HCT116 (cell line): ENCODE results near the gene NUDT14. TPM values are rescaled to one million over a fixed set of nuclear protein-coding genes. Genes with fewer than 3 reads are reported as not detected.

Experiments
- ATAC-seq: fragments of 200-7000 bp; cut with Tn5 transposase; 2 replicates; pipeline ENCODE4 v1.9.1; 2020; ENCODE audit warnings: mild to moderate bottlenecking, moderate library complexity
- BruUV-seq: library from RNA; stranded (reverse); fragments of 400-500 nt; replicated peaks from 2 replicates; lab custom pipeline; 2021; lab: Mats Ljungman, UMichigan
- CTCF ChIA-PET: fragments of 300-600 bp; sonication (Branson Sonifier 250); formaldehyde crosslinking; loops from one replicate; lab custom pipeline; 2021; ENCODE audit warnings: antibody characterized with exemption; lab: Charles Lee
- POLR2A ChIA-PET: fragments of 300-600, 350-600 bp; sonication (Branson Sonifier 250); formaldehyde crosslinking; loops from one replicate; lab custom pipeline; 2021; ENCODE audit warnings: antibody characterized with exemption; lab: Charles Lee
- RAD21 ChIA-PET, 2 experiments: fragments of 300-600 bp; sonication (Branson Sonifier 250); formaldehyde crosslinking; loops; one replicate each; lab custom pipeline; 2023; ENCODE audit warnings: low total read pairs in 2 of 2; ENCODE audit not compliant: uncharacterized antibody in 2 of 2, unreplicated experiment in 2 of 2, low non-redundant PET in 1 of 2; lab: Charles Lee
- DNase-seq: peaks from one replicate; pipeline ENCODE4 v3.0.0-alpha.2; 2010; ENCODE audit warnings: low read depth, low spot score
- H2AFZ ChIP-seq: fragments of 200-600 bp; shearing (Covaris generic), sonication (generic); 2 replicates; pipeline ENCODE4 v1.6.1; 2017; ENCODE audit warnings: low read depth, mixed run types, mixed read lengths, antibody characterized with exemption, low read length; ENCODE audit not compliant: poor library complexity, severe bottlenecking
- H3K27ac ChIP-seq: 2 replicates; pipeline ENCODE4 v1.5.1; 2012; ENCODE audit warnings: low read depth, low read length
- H3K27me3 ChIP-seq: fragments of 200-600 bp; sonication (generic); 2 replicates; pipeline ENCODE4 v1.6.1; 2016; ENCODE audit warnings: mixed run types, low read length, mixed read lengths; ENCODE audit not compliant: insufficient read depth
- H3K36me3 ChIP-seq, 2 experiments: fragments of 200-500 bp in 1 of 2; fragments of 200-600 bp in 1 of 2; sonication (Bioruptor generic) in 1 of 2; sonication (generic) in 1 of 2; 2 replicates each; pipeline versions ENCODE4 v1.5.1 to v1.6.1; 2014 to 2016; ENCODE audit warnings: low read length in 2 of 2, inconsistent platforms in 1 of 2, mixed read lengths in 1 of 2, mixed run types in 1 of 2; ENCODE audit not compliant: insufficient read depth in 2 of 2, control insufficient read depth in 1 of 2
- H3K4me1 ChIP-seq, 2 experiments: fragments of 200-600 bp in 1 of 2; sonication (generic) in 1 of 2; 2 replicates each; pipeline versions ENCODE4 v1.5.1 to v1.6.1; 2012 to 2017; ENCODE audit warnings: low read length in 2 of 2, inconsistent platforms in 1 of 2, mild to moderate bottlenecking in 1 of 2, mixed read lengths in 1 of 2, mixed run types in 1 of 2, moderate library complexity in 1 of 2; ENCODE audit not compliant: insufficient read depth in 2 of 2, control insufficient read depth in 1 of 2
- H3K4me2 ChIP-seq: fragments of 200-600 bp; sonication (generic); 2 replicates; pipeline ENCODE4 v1.6.1; 2017; ENCODE audit warnings: mixed run types, low read length, mixed read lengths
- H3K4me3 ChIP-seq, 2 experiments: fragments of 200-600 bp in 1 of 2; sonication (generic) in 1 of 2; replicated peaks in 1 of 2; 2 replicates each; pipeline ENCODE4 v1.5.1; 2011 to 2016; ENCODE audit warnings: low read length in 2 of 2, control low read depth in 1 of 2, low read depth in 1 of 2, mild to moderate bottlenecking in 1 of 2, mixed read lengths in 1 of 2, mixed run types in 1 of 2
- H3K79me2 ChIP-seq: fragments of 200-600 bp; sonication (generic); 2 replicates; pipeline ENCODE4 v1.6.1; 2017; ENCODE audit warnings: mild to moderate bottlenecking, mixed run types, low read length, moderate library complexity, mixed read lengths; ENCODE audit not compliant: insufficient read depth
- H3K9ac ChIP-seq: fragments of 200-600 bp; sonication (generic); 2 replicates; pipeline ENCODE4 v1.6.1; 2016; ENCODE audit warnings: low read length, mixed read lengths
- H3K9me2 ChIP-seq: fragments of 200-600 bp; sonication (generic), shearing (Covaris generic); 2 replicates; pipeline ENCODE4 v1.6.1; 2017; ENCODE audit warnings: mixed run types, mild to moderate bottlenecking, moderate library complexity; ENCODE audit not compliant: insufficient read depth
- H3K9me3 ChIP-seq, 2 experiments: fragments of 200-500 bp in 1 of 2; fragments of 200-600 bp in 1 of 2; sonication (Bioruptor generic) in 1 of 2; sonication (generic) in 1 of 2; 2 replicates each; pipeline ENCODE4 v1.6.1; 2014 to 2017; ENCODE audit warnings: low read length in 2 of 2, mixed read lengths in 2 of 2, inconsistent platforms in 1 of 2, low read depth in 1 of 2, mild to moderate bottlenecking in 1 of 2, mixed run types in 1 of 2, moderate library complexity in 1 of 2; ENCODE audit not compliant: control insufficient read depth in 1 of 2, insufficient read depth in 1 of 2
- H4K20me1 ChIP-seq: fragments of 200-600 bp; sonication (generic), shearing (Covaris generic); 2 replicates; pipeline ENCODE4 v1.6.1; 2017; ENCODE audit warnings: mixed run types, mild to moderate bottlenecking, moderate library complexity; ENCODE audit not compliant: insufficient read depth
- CBX3 ChIP-seq: IDR thresholded peaks from 2 replicates; pipeline ENCODE4 v1.6.1; 2012; ENCODE audit warnings: low read depth
- ELF1 ChIP-seq: IDR thresholded peaks from 2 replicates; pipeline ENCODE4 v1.6.1; 2012; ENCODE audit warnings: low read depth, borderline replicate concordance
- EZH2 ChIP-seq: fragments of 200-600 bp; sonication (generic); IDR thresholded peaks from 2 replicates; pipeline ENCODE4 v1.6.1; 2017; ENCODE audit warnings: antibody characterized with exemption, mixed run types
- EZH2phosphoT487 ChIP-seq: fragments of 200-600 bp; IDR thresholded peaks from 2 replicates; pipeline ENCODE4 v1.6.1; 2018; ENCODE audit warnings: antibody characterized with exemption, borderline replicate concordance
- FOSL1 ChIP-seq: IDR thresholded peaks from 2 replicates; pipeline ENCODE4 v1.6.1; 2012; ENCODE audit warnings: low read depth
- JUND ChIP-seq: IDR thresholded peaks from 2 replicates; pipeline ENCODE4 v1.6.1; 2012
- POLR2A ChIP-seq: IDR thresholded peaks from 2 replicates; pipeline ENCODE4 v1.7.0; 2011; ENCODE audit warnings: borderline replicate concordance; ENCODE audit not compliant: insufficient read depth, insufficient read length; ENCODE audit errors: extremely low read depth
- POLR2AphosphoS5 ChIP-seq: IDR thresholded peaks from 2 replicates; pipeline ENCODE4 v1.6.1; 2011; ENCODE audit warnings: mild to moderate bottlenecking, low read depth, low read length, moderate library complexity
- RAD21 ChIP-seq: IDR thresholded peaks from 2 replicates; pipeline ENCODE4 v1.6.1; 2012; ENCODE audit warnings: low read depth, mild to moderate bottlenecking
- SIN3A ChIP-seq: IDR thresholded peaks from 2 replicates; pipeline ENCODE4 v1.6.1; 2012; ENCODE audit warnings: low read depth
- SP1 ChIP-seq: IDR thresholded peaks from 2 replicates; pipeline ENCODE4 v1.6.1; 2012; ENCODE audit warnings: low read depth
- SRF ChIP-seq: IDR thresholded peaks from 2 replicates; pipeline ENCODE4 v1.6.1; 2012; ENCODE audit warnings: low read depth
- TCF7L2 ChIP-seq: IDR thresholded peaks from 2 replicates; pipeline ENCODE4 v1.7.0; 2011; ENCODE audit warnings: borderline replicate concordance, inconsistent platforms; ENCODE audit not compliant: insufficient read depth, insufficient read length; ENCODE audit errors: extremely low read depth
- ZBTB33 ChIP-seq: IDR thresholded peaks from 2 replicates; pipeline ENCODE4 v1.6.1; 2011; ENCODE audit warnings: mild to moderate bottlenecking, low read length, moderate library complexity; ENCODE audit not compliant: insufficient replicate concordance; ENCODE audit errors: extremely low read depth
- ZNF274 ChIP-seq: fragments of 200-500 bp; sonication (Bioruptor generic); IDR thresholded peaks from 2 replicates; pipeline ENCODE4 v1.6.1; 2014; ENCODE audit warnings: mild to moderate bottlenecking, low read depth, low read length, inconsistent platforms
- intact Hi-C: fragments of 100-400 bp; cut with micrococcal nuclease; formaldehyde crosslinking; loops from 2 replicates; pipeline ENCODE4 v1.10.0; 2022
- total RNA-seq: library from RNA; stranded (reverse); gene quantifications from one replicate; pipeline ENCODE4 v1.2.1, GENCODE V29; 2021; ENCODE audit not compliant: unreplicated experiment
- TF ChIP-seq, protein P1 (sequence below): IDR thresholded peaks from 2 replicates; pipeline ENCODE4 v1.6.1; 2012
- TF ChIP-seq, protein P2 (sequence below): IDR thresholded peaks from 2 replicates; pipeline ENCODE4 v1.6.1; 2012; ENCODE audit warnings: low read depth
- TF ChIP-seq, protein P3 (sequence below), 3 experiments: fragments of 200-600 bp in 1 of 3; sonication (generic) in 1 of 3; IDR thresholded peaks in 2 of 3; conservative IDR thresholded peaks in 1 of 3; 2 replicates each; pipeline ENCODE4 v1.5.1; 2012 to 2017; ENCODE audit warnings: low read depth in 2 of 3, low read length in 2 of 3, antibody characterized with exemption in 1 of 3, borderline replicate concordance in 1 of 3, control low read depth in 1 of 3, mild to moderate bottlenecking in 1 of 3, mixed read lengths in 1 of 3, mixed run types in 1 of 3, moderate library complexity in 1 of 3; ENCODE audit not compliant: insufficient read depth in 1 of 3
- TF ChIP-seq, protein P4 (sequence below): IDR thresholded peaks from 2 replicates; pipeline ENCODE4 v1.6.1; 2012

The NUDT14 gene
- total RNA-seq, 1 experiment from 2014 or later, result 56.1 TPM

DNA sequence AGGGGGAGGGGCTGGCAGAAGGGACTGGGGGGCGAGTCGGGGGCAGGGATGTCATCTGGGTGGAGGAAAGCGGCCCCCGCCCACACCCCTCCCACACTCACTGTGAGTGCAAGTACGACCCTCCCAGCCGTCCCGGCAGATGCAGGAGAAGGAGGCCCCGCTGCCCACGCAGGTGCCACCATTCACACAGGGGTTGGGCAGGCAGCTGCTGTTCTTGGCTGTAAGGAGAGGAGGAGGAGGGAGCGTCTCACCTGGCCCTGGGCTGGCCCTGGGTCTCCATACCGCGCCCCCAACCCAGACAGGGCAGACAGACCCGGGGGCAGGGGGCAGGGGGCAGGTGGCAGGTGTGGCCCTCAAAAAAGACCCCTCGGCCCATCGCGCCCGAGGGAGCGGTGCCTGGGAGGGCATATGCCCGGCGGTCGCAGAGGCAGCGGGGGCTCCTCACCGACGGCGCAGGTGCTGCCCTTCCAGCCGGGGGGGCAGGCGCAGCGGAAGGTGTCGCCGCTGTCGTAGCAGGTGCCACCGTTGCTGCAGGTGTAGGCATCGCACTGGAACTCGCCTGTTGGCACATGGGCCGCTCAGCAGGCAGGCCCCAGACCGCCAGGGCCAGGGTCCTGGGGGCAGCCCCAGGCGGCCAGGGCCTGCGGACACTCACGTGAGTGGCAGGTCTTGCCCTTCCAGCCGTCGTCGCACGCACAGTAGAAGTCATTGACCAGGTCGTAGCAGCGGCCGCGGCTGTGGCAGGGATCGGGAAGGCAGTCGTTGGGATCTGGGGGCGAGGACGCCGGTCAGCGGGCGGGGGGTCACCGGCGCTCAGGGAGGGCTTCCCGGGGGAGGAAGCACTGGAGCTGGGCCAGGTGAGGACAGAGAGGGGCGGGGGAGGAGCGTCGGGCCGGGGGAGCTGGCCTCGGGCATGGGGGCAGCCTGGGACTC lies 33.2 kb downstream of the NUDT14 start:
- Histone ChIP-seq H3K9me2 (no peaks in the 10 kb centered on the region), H3K79me2 (no peaks in the 10 kb centered on the region), H3K27me3 (no peaks in the 10 kb centered on the region), H3K27ac (no peak overlapping the region), H3K9me3 (no peaks in the 10 kb centered on the region), H4K20me1 (no peaks in the 10 kb centered on the region), H3K9ac (no peak overlapping the region), H3K4me2 (no peak overlapping the region), H2AFZ (no peak overlapping the region), H3K36me3 (peaks cover 5 to 8% of the 10 kb centered on the region in 2 experiments; a peak in 2 of 4 replicates), H3K4me1 (no peaks in the 10 kb centered on the region), H3K4me3 (no peak overlapping the region)
- BruUV-seq, result no TSS peak
- RAD21 ChIA-PET, result no interaction called here
- intact Hi-C loops, result no loop called here
- CTCF ChIA-PET, result no interaction called here
- ATAC-seq, result no peak
- POLR2A ChIA-PET, result no interaction called here
- DNase-seq, result no peak
- TF ChIP-seq EZH2 (no peak), JUND (no peak), ZNF274 (no peak), SIN3A (no peak), TCF7L2 (no peak), EZH2phosphoT487 (no peak), POLR2AphosphoS5 (no peak), RAD21 (no peak), CBX3 (no peak), ELF1 (no peak), SP1 (no peak), SRF (no peak), FOSL1 (no peak), POLR2A (no peak), ZBTB33 (no peak)
- TF ChIP-seq, protein P1, sequence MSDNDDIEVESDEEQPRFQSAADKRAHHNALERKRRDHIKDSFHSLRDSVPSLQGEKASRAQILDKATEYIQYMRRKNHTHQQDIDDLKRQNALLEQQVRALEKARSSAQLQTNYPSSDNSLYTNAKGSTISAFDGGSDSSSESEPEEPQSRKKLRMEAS, result no peak
- TF ChIP-seq, protein P2, sequence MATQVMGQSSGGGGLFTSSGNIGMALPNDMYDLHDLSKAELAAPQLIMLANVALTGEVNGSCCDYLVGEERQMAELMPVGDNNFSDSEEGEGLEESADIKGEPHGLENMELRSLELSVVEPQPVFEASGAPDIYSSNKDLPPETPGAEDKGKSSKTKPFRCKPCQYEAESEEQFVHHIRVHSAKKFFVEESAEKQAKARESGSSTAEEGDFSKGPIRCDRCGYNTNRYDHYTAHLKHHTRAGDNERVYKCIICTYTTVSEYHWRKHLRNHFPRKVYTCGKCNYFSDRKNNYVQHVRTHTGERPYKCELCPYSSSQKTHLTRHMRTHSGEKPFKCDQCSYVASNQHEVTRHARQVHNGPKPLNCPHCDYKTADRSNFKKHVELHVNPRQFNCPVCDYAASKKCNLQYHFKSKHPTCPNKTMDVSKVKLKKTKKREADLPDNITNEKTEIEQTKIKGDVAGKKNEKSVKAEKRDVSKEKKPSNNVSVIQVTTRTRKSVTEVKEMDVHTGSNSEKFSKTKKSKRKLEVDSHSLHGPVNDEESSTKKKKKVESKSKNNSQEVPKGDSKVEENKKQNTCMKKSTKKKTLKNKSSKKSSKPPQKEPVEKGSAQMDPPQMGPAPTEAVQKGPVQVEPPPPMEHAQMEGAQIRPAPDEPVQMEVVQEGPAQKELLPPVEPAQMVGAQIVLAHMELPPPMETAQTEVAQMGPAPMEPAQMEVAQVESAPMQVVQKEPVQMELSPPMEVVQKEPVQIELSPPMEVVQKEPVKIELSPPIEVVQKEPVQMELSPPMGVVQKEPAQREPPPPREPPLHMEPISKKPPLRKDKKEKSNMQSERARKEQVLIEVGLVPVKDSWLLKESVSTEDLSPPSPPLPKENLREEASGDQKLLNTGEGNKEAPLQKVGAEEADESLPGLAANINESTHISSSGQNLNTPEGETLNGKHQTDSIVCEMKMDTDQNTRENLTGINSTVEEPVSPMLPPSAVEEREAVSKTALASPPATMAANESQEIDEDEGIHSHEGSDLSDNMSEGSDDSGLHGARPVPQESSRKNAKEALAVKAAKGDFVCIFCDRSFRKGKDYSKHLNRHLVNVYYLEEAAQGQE, result no peak
- TF ChIP-seq, protein P3, sequence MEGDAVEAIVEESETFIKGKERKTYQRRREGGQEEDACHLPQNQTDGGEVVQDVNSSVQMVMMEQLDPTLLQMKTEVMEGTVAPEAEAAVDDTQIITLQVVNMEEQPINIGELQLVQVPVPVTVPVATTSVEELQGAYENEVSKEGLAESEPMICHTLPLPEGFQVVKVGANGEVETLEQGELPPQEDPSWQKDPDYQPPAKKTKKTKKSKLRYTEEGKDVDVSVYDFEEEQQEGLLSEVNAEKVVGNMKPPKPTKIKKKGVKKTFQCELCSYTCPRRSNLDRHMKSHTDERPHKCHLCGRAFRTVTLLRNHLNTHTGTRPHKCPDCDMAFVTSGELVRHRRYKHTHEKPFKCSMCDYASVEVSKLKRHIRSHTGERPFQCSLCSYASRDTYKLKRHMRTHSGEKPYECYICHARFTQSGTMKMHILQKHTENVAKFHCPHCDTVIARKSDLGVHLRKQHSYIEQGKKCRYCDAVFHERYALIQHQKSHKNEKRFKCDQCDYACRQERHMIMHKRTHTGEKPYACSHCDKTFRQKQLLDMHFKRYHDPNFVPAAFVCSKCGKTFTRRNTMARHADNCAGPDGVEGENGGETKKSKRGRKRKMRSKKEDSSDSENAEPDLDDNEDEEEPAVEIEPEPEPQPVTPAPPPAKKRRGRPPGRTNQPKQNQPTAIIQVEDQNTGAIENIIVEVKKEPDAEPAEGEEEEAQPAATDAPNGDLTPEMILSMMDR (IDR thresholded peaks at IDR 0.05 in 2 of 3, conservative IDR thresholded peaks at IDR 0.05 in 1 of 3; ENCODE audit: borderline replicate concordance in 1 of 3, insufficient read depth in 1 of 3, low read depth in 2 of 3, low read length in 2 of 3), result no peak
- TF ChIP-seq, protein P4, sequence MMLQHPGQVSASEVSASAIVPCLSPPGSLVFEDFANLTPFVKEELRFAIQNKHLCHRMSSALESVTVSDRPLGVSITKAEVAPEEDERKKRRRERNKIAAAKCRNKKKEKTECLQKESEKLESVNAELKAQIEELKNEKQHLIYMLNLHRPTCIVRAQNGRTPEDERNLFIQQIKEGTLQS, result no peak
